AG20443 (cell line): ENCODE data around the gene HOXB8.

Source experiments
- DNase-seq: peaks from one replicate; pipeline ENCODE4 v3.0.0; 2012; ENCODE audit warnings: low spot score, mixed read lengths

The HOXB8 gene

GRCh38 chr17:48615047-48615962 is at the start of gene HOXB8:
Gene HOXB8, minus strand, starts transcription at chr17:48615292. Its CDS starts 588 bp downstream, at chr17:48614704.
- DNase-seq: no peak

GRCh38 chr17:48663134-48663924 is 48.2 kb upstream of the HOXB8 start:
- no peak for DNase-seq

- no peak for DNase-seq
Observed at GRCh38 chr17:48655913-48656312, 40.8 kb upstream of the HOXB8 start.

GRCh38 chr17:48649741-48650140 is 34.6 kb upstream of the HOXB8 start:
- no peak for DNase-seq

- DNase-seq: no peak
Observed at GRCh38 chr17:48647963-48648245, 32.8 kb upstream of the HOXB8 start.

GRCh38 chr17:48647103-48647962 is 32.2 kb upstream of the HOXB8 start:
- DNase-seq: peak; percentile 37

GRCh38 chr17:48646183-48647102 is 31.4 kb upstream of the HOXB8 start:
- no peak for DNase-seq

GRCh38 chr17:48645639-48646182 is 30.6 kb upstream of the HOXB8 start:
- no peak for DNase-seq

GRCh38 chr17:48644910-48645557 is 29.9 kb upstream of the HOXB8 start:
- no peak for DNase-seq

- no peak for DNase-seq
Observed at GRCh38 chr17:48644159-48644558, 29.1 kb upstream of the HOXB8 start.

- no peak for DNase-seq
Observed at GRCh38 chr17:48643697-48644012, 28.6 kb upstream of the HOXB8 start.

- DNase-seq: no peak
Observed at GRCh38 chr17:48642843-48643696, 28.0 kb upstream of the HOXB8 start.

- DNase-seq: no peak
Observed at GRCh38 chr17:48642059-48642842, 27.2 kb upstream of the HOXB8 start.

- no peak for DNase-seq
Observed at GRCh38 chr17:48641541-48642058, 26.5 kb upstream of the HOXB8 start.

- no peak for DNase-seq
Observed at GRCh38 chr17:48640858-48641180, 25.7 kb upstream of the HOXB8 start.

GRCh38 chr17:48639982-48640857 is 25.1 kb upstream of the HOXB8 start:
- DNase-seq: no peak

- no peak for DNase-seq
Observed at GRCh38 chr17:48639136-48639535, 24.0 kb upstream of the HOXB8 start.
